HepG2 (cell line): ENCODE data around the gene FLRT2. TPM values are rescaled to one million over a fixed set of nuclear protein-coding genes. Genes with fewer than 3 reads are reported as not detected.

Experiments used
- CENPBD1 ChIP-seq: sonication (generic); formaldehyde crosslinking; IDR thresholded peaks from 2 replicates; pipeline ENCODE4 v1.8.0; 2022; ENCODE audit warnings: missing genetic modification reagents, low read depth, mild to moderate bottlenecking, borderline replicate concordance
- DRAP1 ChIP-seq: IDR thresholded peaks from 2 replicates; pipeline ENCODE4 v1.6.1; 2016; ENCODE audit warnings: missing genetic modification reagents, missing compliant biosample characterization
- ERF ChIP-seq: IDR thresholded peaks from 2 replicates; pipeline ENCODE4 v1.6.1; 2018; ENCODE audit warnings: missing biosample characterization, missing genetic modification reagents
- FOXA1 ChIP-seq, 2 experiments: fragments of 450-650 bp in 1 of 2; sonication (generic) in 1 of 2; formaldehyde crosslinking in 1 of 2; IDR thresholded peaks; 2 replicates each; pipeline versions ENCODE4 v1.4.0 to v1.6.1; 2016 to 2020; ENCODE audit warnings: missing genetic modification reagents in 1 of 2
- HDAC1 ChIP-seq: sonication (generic); formaldehyde crosslinking; IDR thresholded peaks from 2 replicates; pipeline ENCODE4 v1.5.1; 2020; ENCODE audit warnings: mild to moderate bottlenecking, missing genetic modification reagents
- HNF1B ChIP-seq: sonication (generic); formaldehyde crosslinking; IDR thresholded peaks from 2 replicates; pipeline ENCODE4 v1.5.1; 2020; ENCODE audit warnings: mild to moderate bottlenecking, moderate library complexity, missing genetic modification reagents
- ISX ChIP-seq: sonication (generic); formaldehyde crosslinking; conservative IDR thresholded peaks from 2 replicates; pipeline ENCODE4 v1.5.0; 2020; ENCODE audit warnings: missing genetic modification reagents
- NBN ChIP-seq: fragments of 450-650 bp; conservative IDR thresholded peaks from 2 replicates; pipeline ENCODE4 v1.6.1; 2017
- PLRG1 ChIP-seq: fragments of 450-650 bp; conservative IDR thresholded peaks from 2 replicates; pipeline ENCODE4 v1.6.1; 2016
- SOX5 ChIP-seq: IDR thresholded peaks from 2 replicates; pipeline ENCODE4 v1.6.1; 2016; ENCODE audit warnings: borderline replicate concordance
- SP4 ChIP-seq: sonication (generic); formaldehyde crosslinking; IDR thresholded peaks from 2 replicates; pipeline ENCODE4 v1.8.1; 2023; ENCODE audit warnings: mild to moderate bottlenecking, missing genetic modification reagents
- TARDBP ChIP-seq: sonication (generic); formaldehyde crosslinking; IDR thresholded peaks from 2 replicates; pipeline ENCODE4 v1.8.0; 2022; ENCODE audit warnings: mild to moderate bottlenecking, missing genetic modification reagents
- ZNF253 ChIP-seq: sonication (generic); formaldehyde crosslinking; IDR thresholded peaks from 2 replicates; pipeline ENCODE4 v1.8.0; 2022; ENCODE audit warnings: mild to moderate bottlenecking, missing genetic modification reagents, borderline replicate concordance
- ZNF512 ChIP-seq: sonication (generic); formaldehyde crosslinking; IDR thresholded peaks from 2 replicates; pipeline ENCODE4 v1.4.0; 2020; ENCODE audit warnings: mild to moderate bottlenecking, missing genetic modification reagents
- ZNF660 ChIP-seq: sonication (generic); formaldehyde crosslinking; IDR thresholded peaks from 2 replicates; pipeline ENCODE4 v1.5.1; 2020; ENCODE audit warnings: mild to moderate bottlenecking, low read depth, missing genetic modification reagents, borderline replicate concordance
- ZNF777 ChIP-seq: sonication (generic); formaldehyde crosslinking; IDR thresholded peaks from 2 replicates; pipeline ENCODE4 v1.4.0; 2020; ENCODE audit warnings: missing genetic modification reagents
- ZNF83 ChIP-seq: sonication (generic); formaldehyde crosslinking; IDR thresholded peaks from 2 replicates; pipeline ENCODE4 v1.4.0; 2020; ENCODE audit warnings: missing genetic modification reagents, mild to moderate bottlenecking, borderline replicate concordance
- polyA plus RNA-seq, 8 experiments: library from polyadenylated mRNA; depleted of rRNA in 3 of 8; stranded (reverse) in 7 of 8; unstranded in 1 of 8; fragments of >200 nt; fragmentation: Illumina TruSeq in 4 of 8; extraction: Trizol in 4 of 8; gene quantifications; 2 replicates each; pipeline versions ENCODE4 v1.2.1 to v1.2.3, GENCODE V29; 2011 to 2016; ENCODE audit warnings: low read depth in 4 of 8, missing spikeins in 1 of 8, mixed read lengths in 1 of 8; ENCODE audit not compliant: insufficient read depth in 1 of 8
- total RNA-seq, 5 experiments: library from RNA; depleted of rRNA; stranded (reverse); fragments of >200 nt; fragmentation: Illumina TruSeq; extraction: Trizol; gene quantifications; 2 replicates each; pipeline ENCODE4 v1.2.3, GENCODE V29; 2016; ENCODE audit warnings: low read depth in 1 of 5
- TF ChIP-seq, protein P1 (sequence below): sonication (generic); formaldehyde crosslinking; conservative IDR thresholded peaks from 2 replicates; pipeline ENCODE4 v1.8.0; 2022; ENCODE audit warnings: mild to moderate bottlenecking, moderate library complexity, missing genetic modification reagents
- TF ChIP-seq, protein P2 (sequence below): IDR thresholded peaks from 2 replicates; pipeline ENCODE4 v1.6.1; 2016; ENCODE audit warnings: mild to moderate bottlenecking
- TF ChIP-seq, protein P3 (sequence below): sonication (generic); formaldehyde crosslinking; IDR thresholded peaks from 2 replicates; pipeline ENCODE4 v1.8.0; 2023; ENCODE audit warnings: mild to moderate bottlenecking, missing genetic modification reagents

The FLRT2 gene
- total and polyA plus RNA-seq, 2 of the 13 experiments (the other 11 are each of a cell fraction or from before 2014, with no cell fraction given), result not detected

DNA sequence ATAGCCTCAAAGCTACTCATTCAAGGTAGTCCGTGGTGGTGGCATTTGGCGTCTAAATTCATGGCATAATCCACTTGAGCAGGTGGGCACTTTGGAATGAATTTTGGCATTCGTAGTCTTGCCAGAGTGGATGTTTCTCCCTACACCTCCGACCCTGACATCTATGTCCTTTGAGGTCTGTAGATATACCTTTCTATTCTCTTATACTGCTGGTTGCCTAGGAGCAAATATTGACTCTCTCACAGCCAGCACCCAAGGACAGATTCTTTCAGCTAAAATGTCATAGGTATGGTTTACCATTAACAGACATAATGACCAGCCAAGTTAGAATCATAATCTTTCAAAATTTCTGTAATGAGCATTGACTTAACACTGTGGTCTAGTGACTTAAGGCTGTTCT, 47.4 kb upstream of the FLRT2 start (continued):
- no peak for TF ChIP-seq CENPBD1 (CRISPR knock-in tag)
- no peak for TF ChIP-seq FOXA1 (IDR thresholded peaks at IDR 0.05)
- TF ChIP-seq FOXA1 (CRISPR knock-in tag; IDR thresholded peaks at IDR 0.05), result peak; percentile 58; the same call in 1 of the 2 replicates
- TF ChIP-seq TARDBP, result 0 out of 2 replicates have a peak, but pooled peaks have one; percentile 23
- no peak for TF ChIP-seq ZNF253 (CRISPR knock-in tag)
- TF ChIP-seq ZNF777 (CRISPR knock-in tag), result no peak
- TF ChIP-seq ZNF83 (CRISPR knock-in tag), result no peak
- 0 out of 2 replicates have a peak, but pooled peaks have one; percentile 13 for TF ChIP-seq ERF (CRISPR knock-in tag)
- TF ChIP-seq ZNF660 (CRISPR knock-in tag), result no peak
- TF ChIP-seq, protein P1, sequence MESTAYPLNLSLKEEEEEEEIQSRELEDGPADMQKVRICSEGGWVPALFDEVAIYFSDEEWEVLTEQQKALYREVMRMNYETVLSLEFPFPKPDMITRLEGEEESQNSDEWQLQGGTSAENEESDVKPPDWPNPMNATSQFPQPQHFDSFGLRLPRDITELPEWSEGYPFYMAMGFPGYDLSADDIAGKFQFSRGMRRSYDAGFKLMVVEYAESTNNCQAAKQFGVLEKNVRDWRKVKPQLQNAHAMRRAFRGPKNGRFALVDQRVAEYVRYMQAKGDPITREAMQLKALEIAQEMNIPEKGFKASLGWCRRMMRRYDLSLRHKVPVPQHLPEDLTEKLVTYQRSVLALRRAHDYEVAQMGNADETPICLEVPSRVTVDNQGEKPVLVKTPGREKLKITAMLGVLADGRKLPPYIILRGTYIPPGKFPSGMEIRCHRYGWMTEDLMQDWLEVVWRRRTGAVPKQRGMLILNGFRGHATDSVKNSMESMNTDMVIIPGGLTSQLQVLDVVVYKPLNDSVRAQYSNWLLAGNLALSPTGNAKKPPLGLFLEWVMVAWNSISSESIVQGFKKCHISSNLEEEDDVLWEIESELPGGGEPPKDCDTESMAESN (CRISPR knock-in tag), result peak; percentile 44; the same call in 1 of the 2 replicates
- no peak for TF ChIP-seq ISX
- TF ChIP-seq NBN, result no peak
- TF ChIP-seq ZNF512 (CRISPR knock-in tag), result no peak
- TF ChIP-seq, protein P2, sequence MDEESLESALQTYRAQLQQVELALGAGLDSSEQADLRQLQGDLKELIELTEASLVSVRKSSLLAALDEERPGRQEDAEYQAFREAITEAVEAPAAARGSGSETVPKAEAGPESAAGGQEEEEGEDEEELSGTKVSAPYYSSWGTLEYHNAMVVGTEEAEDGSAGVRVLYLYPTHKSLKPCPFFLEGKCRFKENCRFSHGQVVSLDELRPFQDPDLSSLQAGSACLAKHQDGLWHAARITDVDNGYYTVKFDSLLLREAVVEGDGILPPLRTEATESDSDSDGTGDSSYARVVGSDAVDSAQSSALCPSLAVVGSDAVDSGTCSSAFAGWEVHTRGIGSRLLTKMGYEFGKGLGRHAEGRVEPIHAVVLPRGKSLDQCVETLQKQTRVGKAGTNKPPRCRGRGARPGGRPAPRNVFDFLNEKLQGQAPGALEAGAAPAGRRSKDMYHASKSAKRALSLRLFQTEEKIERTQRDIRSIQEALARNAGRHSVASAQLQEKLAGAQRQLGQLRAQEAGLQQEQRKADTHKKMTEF (CRISPR knock-in tag), result peak; percentile 42; the same call in 1 of the 2 replicates
- peak; percentile 72; the same call in 1 of the 2 replicates for TF ChIP-seq SOX5 (CRISPR knock-in tag)
- TF ChIP-seq, protein P3, sequence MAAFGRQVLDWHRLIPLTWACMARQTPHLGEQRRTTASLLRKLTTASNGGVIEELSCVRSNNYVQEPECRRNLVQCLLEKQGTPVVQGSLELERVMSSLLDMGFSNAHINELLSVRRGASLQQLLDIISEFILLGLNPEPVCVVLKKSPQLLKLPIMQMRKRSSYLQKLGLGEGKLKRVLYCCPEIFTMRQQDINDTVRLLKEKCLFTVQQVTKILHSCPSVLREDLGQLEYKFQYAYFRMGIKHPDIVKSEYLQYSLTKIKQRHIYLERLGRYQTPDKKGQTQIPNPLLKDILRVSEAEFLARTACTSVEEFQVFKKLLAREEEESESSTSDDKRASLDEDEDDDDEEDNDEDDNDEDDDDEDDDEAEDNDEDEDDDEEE (CRISPR knock-in tag), result no peak
- no peak for TF ChIP-seq SP4
- peak; percentile 45; the same call in 1 of the 2 replicates for TF ChIP-seq HDAC1 (CRISPR knock-in tag)
- no peak for TF ChIP-seq PLRG1
- peak; percentile 65; the same call in 1 of the 2 replicates for TF ChIP-seq HNF1B (CRISPR knock-in tag)
- TF ChIP-seq DRAP1 (CRISPR knock-in tag), result 0 out of 2 replicates have a peak, but pooled peaks have one; percentile 28
